H1 (cell line): Measurements from ENCODE around the gene HPD. TPM values are rescaled to one million over a fixed set of nuclear protein-coding genes. Genes with fewer than 3 reads are reported as not detected.

Experiments used
- ASH2L ChIP-seq: fragments of 200-600, 300-600 bp; sonication (generic); IDR thresholded peaks from one replicate; pipeline ENCODE4 v1.7.1; 2017; ENCODE audit warnings: low read length
- CEBPB ChIP-seq: IDR thresholded peaks from 2 replicates; pipeline ENCODE4 v1.6.1; 2012; ENCODE audit warnings: low read depth, low read length
- CHD7 ChIP-seq: fragments of 300-600 bp; sonication (generic); IDR thresholded peaks from 2 replicates; pipeline ENCODE4 v1.7.1; 2012; ENCODE audit warnings: low read length, moderate library complexity, mild to moderate bottlenecking, inconsistent platforms; ENCODE audit not compliant: insufficient replicate concordance
- JUN ChIP-seq: IDR thresholded peaks from 2 replicates; pipeline ENCODE4 v1.6.1; 2011; ENCODE audit warnings: low read depth, mild to moderate bottlenecking, improper control_type of control experiment, low read length
- SAP30 ChIP-seq: fragments of 300-600 bp; sonication (generic); IDR thresholded peaks from 2 replicates; pipeline ENCODE4 v1.7.1; 2012; ENCODE audit warnings: low read length, moderate library complexity, mild to moderate bottlenecking, inconsistent platforms; ENCODE audit not compliant: insufficient read depth, insufficient replicate concordance
- SIX5 ChIP-seq: IDR thresholded peaks from 2 replicates; pipeline ENCODE4 v1.6.1; 2011; ENCODE audit warnings: mild to moderate bottlenecking, low read depth, low read length
- SP1 ChIP-seq: IDR thresholded peaks from 2 replicates; pipeline ENCODE4 v1.6.1; 2011; ENCODE audit warnings: low read depth, low read length
- SP2 ChIP-seq: IDR thresholded peaks from 2 replicates; pipeline ENCODE4 v1.6.1; 2012; ENCODE audit warnings: mild to moderate bottlenecking, low read length, inconsistent platforms
- polyA plus RNA-seq, 7 experiments: library from polyadenylated mRNA; depleted of rRNA in 3 of 7; stranded (reverse) in 5 of 7; unstranded in 2 of 7; fragments of >200 nt in 5 of 7; fragments of 200-250 nt in 2 of 7; gene quantifications; 1 replicate in 5 of 7; 2 replicates in 1 of 7; 4 replicates in 1 of 7; pipeline versions ENCODE4 v1.2.1 to v1.2.3, GENCODE V29; 2011 to 2013; ENCODE audit warnings: missing spikeins in 2 of 7, mixed read lengths in 2 of 7
- total RNA-seq: library from RNA; stranded (reverse); fragmentation: NEBNext Ultra II Directional; extraction: Animal tissue kit (Norgen Biotek cat#: 25700); gene quantifications from 2 replicates; pipeline ENCODE4 v1.2.1, GENCODE V29; 2021
- TF ChIP-seq, protein P1 (sequence below): IDR thresholded peaks from 2 replicates; pipeline ENCODE4 v1.6.1; 2011; ENCODE audit warnings: low read length, improper control_type of control experiment

The HPD gene
- total and polyA plus RNA-seq, 2 of the 8 experiments (the other 6 are each of a cell fraction or from before 2014, with no cell fraction given), result 0.48 to 0.56 TPM

DNA sequence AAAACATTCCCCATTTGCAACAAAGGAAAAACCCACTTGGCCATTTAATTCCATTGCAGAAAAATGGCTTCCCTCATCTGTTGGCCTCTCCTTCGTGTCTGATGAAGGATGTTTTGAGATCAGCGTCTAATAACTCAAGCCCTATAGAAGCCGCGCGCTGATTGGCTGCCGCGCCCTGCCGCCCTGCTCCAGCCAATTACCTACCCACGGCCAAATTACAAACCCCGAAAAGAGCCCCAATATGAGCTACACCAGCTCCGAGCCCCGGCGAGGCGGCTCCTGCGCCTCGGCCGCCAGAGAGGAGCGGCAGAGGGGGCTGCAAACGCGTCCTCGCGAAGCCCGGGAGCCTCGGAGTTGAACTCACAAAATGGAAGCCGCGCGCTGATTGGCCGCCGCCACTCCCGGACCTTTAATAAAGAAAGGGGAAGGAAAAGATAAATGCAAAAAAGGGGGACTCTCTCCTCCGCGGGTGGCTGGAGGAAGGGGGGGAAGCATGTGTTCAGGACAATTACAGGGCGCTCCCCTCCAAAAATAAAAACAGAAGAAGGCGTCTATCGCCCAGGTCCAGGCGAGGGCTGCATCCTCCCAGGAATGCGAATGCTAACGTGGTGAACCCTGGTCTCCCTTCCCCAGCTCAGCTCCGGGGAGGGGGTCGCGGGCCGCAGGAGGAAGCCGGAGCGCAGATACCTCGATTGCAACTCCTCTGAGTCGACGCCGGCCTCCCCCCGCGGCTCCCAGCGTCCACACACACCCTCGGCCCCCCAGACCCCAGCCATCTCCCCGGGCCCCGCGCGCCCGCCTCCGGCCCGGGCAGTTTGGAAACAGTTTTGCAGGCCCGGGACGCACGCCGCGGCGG lies 55.6 kb downstream of the HPD start (continued):
- TF ChIP-seq, protein P1, sequence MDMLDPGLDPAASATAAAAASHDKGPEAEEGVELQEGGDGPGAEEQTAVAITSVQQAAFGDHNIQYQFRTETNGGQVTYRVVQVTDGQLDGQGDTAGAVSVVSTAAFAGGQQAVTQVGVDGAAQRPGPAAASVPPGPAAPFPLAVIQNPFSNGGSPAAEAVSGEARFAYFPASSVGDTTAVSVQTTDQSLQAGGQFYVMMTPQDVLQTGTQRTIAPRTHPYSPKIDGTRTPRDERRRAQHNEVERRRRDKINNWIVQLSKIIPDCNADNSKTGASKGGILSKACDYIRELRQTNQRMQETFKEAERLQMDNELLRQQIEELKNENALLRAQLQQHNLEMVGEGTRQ, result no peak
- TF ChIP-seq SP2 (no peak), SAP30 (no peak), JUN (no peak), ASH2L (peak; percentile 72), CHD7 (no peak), CEBPB (no peak), SP1 (peak; percentile 50; the same call in 1 of the 2 replicates), SIX5 (no peak)
